Measurements from ENCODE around the gene PGLYRP4.

Gene PGLYRP4

GRCh38 chr1:153308540-153308939, 40.1 kb downstream of the PGLYRP4 start:
- no peak for TF ChIP-seq CTCF (conservative IDR thresholded peaks at IDR 0.05)
- no peak overlapping the region for H3K27ac ChIP-seq

DNA sequence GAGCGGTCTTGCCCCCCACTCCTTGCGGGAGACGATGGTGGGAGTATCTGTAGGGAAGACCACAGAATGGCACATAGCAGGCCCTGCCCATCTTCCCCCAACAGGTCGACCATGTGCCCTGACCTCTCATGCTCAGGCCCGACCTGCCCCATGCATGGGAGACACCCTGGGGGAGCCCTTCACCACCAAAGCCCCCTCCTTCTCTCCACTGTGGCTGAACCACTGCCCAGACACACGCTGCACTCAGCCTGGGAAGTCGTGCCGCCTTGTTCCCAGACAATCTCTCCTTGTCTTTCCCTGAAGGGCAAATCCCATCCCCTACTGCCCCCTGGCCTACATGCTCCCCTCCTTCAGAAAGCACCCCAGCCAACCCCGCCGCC, 41.4 kb downstream of the PGLYRP4 start:
- no peak overlapping the region for H3K27ac ChIP-seq
- no peak for TF ChIP-seq CTCF (conservative IDR thresholded peaks at IDR 0.05)

GRCh38 chr1:153306303-153307220, 42.1 kb downstream of the PGLYRP4 start:
- no peak overlapping the region for H3K27ac ChIP-seq
- TF ChIP-seq CTCF (conservative IDR thresholded peaks at IDR 0.05): no peak

DNA sequence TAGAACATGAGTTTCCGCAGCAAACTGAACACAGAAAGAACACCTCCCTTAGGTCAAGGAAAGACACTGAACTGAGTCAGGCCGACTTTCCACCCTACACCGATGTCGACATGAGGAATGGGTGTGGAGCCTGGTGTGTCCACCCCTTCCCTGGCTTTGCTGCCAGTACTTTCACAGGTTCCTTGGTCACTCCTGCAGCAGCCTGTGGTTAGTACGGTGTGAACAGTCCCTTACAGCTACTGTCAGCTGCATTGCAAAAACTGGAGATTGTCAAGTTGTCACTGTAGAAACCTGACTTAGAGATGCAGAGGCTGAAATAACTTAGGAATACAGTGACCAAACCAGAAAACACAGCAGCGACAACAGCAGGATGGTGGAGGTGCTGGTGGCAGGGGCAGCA, 43.0 kb downstream of the PGLYRP4 start:
- no peak for TF ChIP-seq CTCF (conservative IDR thresholded peaks at IDR 0.05)
- H3K27ac ChIP-seq: no peak overlapping the region

DNA sequence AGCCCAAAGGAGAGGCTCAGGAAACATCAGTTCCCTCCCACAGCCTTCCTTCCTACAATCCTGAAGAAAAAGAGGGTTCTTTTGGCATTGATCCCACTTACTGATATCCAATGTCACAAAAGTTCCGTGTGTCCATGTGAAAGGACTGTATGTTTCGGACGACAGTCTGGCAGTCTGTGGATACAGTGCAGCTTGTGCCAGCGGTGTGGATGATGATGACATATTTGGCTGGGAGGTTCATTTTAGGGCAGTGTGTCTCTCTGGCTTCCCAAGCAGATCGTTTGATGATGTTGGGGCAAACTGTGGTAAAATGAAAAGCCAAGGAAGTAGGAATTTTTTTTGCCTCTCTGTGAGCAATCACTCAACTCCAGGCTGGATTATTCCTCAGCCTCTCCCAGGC, 46.3 kb downstream of the PGLYRP4 start:
- no peak overlapping the region for H3K27ac ChIP-seq
- TF ChIP-seq CTCF (conservative IDR thresholded peaks at IDR 0.05): no peak

DNA sequence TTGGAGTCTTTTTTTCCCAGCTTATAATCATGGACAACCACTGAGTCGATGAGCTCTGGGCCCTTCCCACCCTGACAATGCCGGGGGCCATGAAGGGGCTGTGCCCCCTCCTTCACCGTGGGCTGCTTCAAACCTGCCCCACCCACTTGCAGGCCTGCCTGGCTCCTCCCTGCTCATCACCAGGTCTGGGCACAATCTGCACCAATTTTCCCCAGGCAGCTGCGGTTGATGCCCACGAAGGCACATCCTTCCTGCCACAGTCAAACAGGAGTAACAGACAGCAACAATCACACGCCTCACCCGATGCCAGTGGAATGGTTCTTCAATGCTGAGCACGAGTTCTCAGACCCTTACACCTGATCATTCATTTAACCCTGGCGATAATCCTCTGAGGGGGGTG, 54.8 kb downstream of the PGLYRP4 start:
- no peak overlapping the region for H3K27ac ChIP-seq
- TF ChIP-seq CTCF (conservative IDR thresholded peaks at IDR 0.05): no peak

DNA sequence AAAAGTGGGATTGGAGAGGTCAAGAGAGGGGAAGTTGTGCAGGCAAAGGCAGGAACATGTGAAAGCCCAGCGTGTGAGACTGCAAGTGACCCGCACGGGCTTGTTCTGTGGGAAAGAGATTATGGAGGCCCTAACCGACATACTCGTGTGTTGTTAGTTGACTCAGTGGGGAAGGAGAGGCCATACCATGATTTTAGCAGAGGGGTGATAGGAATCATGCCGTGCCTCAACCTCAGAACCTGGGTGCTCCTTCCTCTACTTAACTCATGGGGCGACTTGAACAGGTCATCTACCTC, 55.2 kb downstream of the PGLYRP4 start:
- no peak for TF ChIP-seq CTCF (conservative IDR thresholded peaks at IDR 0.05)
- no peak overlapping the region for H3K27ac ChIP-seq

All from VCaP (cell line).